ENCODE data around the gene ZNF302. TPM values are rescaled to one million over a fixed set of nuclear protein-coding genes. Genes with fewer than 3 reads are reported as not detected.

The ZNF302 gene
- 16.9 and 19.7 TPM in 2 replicates for total RNA-seq

DNA sequence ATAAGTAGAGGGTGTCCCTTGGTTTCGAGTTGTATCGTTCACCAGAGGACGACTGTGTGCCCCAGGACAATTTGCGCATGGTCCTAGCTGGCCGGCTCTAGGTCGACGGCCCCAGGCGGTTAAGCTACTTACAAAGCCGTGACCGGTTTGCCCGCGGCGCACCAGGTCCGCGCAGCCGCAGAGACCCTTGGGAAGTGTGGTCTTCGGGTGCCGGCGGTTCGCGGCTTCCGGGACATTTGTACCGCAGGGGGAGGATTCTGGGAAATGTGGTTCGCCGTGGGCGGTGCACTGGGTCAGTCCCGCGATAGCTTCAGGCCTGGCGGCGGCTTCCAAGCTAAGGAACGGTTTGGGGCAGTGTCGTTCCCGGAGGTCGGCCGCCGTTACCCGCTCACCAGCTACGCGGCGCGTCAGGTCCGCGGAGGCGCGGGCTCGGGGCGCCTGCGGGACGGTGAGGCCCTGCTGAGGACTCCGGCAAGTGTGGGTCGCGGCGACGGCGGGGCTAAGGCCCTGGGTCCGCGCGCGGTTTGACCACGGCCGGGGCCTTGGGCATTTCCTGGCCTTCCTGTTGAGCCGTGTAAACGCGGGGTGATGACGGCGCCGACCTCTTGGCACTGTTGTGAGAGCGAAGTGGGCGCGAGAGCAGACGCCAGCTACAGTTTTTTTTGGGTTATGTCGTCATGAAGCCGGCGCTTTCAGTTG, at the start of gene ZNF302:
ZNF302 (plus strand) TSS at position 293 of the 699 bp plus-strand sequence. CDS start 1,127 bp downstream, outside the sequence.

DNA sequence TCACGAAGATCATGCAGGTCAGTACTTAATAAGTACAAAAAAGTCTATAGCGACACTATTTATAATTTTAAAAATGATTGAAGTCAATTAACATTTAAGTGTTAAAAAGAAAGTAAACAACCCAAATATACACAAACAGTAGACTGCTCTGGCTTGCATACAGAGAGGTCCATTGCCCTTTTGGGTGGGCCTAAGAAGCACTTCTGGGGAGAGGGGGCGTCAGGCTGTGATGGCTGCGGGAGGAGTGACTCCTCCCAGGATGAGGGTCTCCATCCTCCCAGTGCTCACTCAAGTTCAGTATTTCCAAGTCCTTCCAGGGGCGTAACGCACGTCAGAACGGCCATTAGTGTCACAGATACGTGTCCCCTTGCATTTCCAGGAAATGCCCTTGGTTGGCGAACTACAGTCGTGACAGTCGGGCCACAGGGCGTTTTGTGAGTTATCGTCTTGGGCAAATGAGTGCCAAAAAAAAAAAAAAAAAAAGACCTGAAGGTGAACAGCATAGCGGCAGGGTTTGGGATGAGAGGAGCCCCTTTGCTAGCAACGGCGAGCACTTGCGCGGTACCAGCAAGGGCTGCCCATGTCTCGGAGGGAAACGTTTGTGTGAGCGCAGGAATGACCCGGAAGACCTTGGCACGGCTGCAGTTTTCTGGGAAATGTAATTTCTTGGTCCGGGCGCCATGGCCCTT, 637 bp upstream of the ZNF302 start, which contains the start of gene SCGB2B2:
SCGB2B2 (minus strand) TSS at position 463 of the 689 bp plus-strand sequence. CDS start 82,596 bp downstream, outside the sequence.

DNA sequence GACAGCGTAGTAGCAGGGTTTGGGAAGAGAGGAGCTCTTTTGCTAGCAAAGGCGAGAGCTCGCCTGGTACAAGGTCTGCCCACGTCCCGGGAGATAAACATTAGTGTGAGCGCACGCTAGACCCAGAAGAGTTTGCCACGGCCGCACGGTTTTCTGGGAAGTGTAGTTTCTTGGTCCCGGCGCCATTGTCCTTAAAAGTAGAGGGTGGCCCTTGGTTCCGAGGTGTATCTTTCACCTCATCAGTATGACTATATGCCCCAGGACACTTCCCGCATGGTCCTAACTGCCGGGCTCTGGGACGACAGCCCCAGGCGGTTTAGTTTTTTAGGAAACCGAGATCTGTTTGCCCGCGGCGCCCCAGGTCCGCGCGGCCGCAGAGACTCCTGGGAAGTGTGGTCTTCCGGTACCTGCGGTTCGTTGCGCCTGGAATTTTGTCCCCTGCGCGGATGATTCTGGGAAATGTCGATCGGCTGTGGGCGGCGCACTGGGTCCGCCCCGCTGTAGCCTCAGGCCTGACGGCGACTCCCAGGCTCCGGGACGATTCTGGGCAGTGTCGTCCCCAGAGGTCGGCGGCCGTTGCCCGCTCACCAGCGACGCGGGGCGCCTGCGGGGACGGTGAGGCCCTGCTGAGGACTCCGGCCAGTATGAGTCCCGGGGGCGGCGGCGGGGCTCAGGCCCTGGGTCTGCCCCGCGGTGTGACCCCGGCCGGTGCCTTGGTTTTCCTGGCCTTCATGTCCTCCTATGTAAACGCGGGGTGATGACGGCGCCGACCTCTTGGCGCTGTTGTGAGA, 56.5 kb downstream of the ZNF302 start, which contains the start of gene ZNF181:
ZNF181 (plus strand) TSS at position 498 of the 791 bp plus-strand sequence. CDS start 795 bp downstream, outside the sequence.

Other genes with a start within 250 kb of the ZNF302 start
- 74.9 and 149 TPM in 2 replicates for gene UBA2, start 249.3 kb upstream of the ZNF302 start, total RNA-seq
- 35.8 and 65.2 TPM in 2 replicates for gene WTIP, start 195.9 kb upstream of the ZNF302 start, total RNA-seq
- 0.16 and 0.26 TPM in 2 replicates for gene SCGB2B2, start 519 bp upstream of the ZNF302 start, total RNA-seq
- 12.9 and 15.4 TPM in 2 replicates for gene ZNF181, start 56.6 kb downstream of the ZNF302 start, total RNA-seq
- 5.1 and 5.8 TPM in 2 replicates for gene ZNF599, start 95.5 kb downstream of the ZNF302 start, total RNA-seq
- 3.1 and 3.3 TPM in 2 replicates for gene ZNF30, start 249.2 kb downstream of the ZNF302 start, total RNA-seq